ENCODE measurements around the gene PIAS1. TPM values are rescaled to one million over a fixed set of nuclear protein-coding genes. Genes with fewer than 3 reads are reported as not detected.
"Not testable (repeated sequence)": the region's sequence is repeated elsewhere in the genome, so short reads cannot be mapped to it uniquely, and the experiment has no call there.

PIAS1 gene
- polyA plus RNA-seq, 1 donor, result 50.5 TPM

GRCh38 chr15:68114356-68114755 is 60.2 kb downstream of the PIAS1 start:
- no peak for DNase-seq

DNA sequence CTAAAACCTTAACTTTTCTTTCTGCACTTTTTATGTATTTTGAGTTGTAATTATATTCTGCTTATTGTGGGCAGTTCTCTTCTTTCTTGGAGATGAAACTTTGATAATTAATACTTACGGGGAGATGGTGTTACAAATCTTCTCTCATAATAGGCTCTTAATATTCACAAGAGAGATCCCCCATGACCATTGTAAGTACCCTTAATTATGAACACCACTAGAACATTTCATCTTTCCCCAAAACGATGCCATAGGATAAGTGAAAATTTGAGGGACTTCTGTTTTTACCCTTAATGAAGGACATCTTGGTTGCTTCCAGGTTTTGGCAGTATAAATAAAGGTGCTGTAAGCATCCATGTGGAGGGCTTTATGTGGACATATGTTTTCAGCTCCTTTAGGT is 60.7 kb downstream of the PIAS1 start:
- DNase-seq, result no peak

DNA sequence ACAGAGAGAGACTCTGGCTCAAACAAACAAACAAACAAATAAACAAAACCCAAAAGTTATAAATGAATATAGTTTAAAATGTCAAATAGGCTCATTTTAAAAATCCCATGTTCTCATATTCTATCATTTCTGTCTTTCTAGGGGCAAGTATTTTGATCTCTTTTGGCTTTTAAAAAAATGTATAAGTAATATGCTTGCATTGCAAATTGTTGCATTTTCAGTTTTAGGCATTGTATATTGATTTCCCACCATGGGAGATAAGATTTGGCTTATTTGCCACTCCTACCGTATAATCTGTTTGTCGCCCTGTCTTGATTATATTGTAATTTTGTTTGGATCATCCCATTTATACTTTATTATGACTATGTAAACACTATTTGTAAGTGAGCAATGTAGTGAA is 70.6 kb downstream of the PIAS1 start:
- DNase-seq, result no peak

DNA sequence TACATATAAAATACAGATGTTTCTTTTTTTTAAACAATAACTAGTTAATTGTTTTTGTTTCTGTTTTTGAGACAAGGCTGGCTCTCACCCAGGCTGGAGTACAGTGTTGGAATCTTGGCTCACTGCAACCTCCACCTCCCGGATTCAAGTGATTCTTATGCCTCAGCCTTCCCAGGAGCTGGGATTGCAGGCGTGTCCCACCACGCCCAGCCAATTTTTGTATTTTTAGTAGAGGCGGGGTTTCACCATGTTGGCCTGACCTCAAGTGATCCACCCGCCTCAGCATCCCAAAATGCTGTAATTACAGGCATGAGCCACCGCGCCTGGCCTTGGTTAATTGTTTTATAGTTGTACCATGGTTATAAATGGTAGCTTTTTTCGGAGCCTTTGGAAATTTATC is 72.3 kb downstream of the PIAS1 start:
- DNase-seq, result no peak

DNA sequence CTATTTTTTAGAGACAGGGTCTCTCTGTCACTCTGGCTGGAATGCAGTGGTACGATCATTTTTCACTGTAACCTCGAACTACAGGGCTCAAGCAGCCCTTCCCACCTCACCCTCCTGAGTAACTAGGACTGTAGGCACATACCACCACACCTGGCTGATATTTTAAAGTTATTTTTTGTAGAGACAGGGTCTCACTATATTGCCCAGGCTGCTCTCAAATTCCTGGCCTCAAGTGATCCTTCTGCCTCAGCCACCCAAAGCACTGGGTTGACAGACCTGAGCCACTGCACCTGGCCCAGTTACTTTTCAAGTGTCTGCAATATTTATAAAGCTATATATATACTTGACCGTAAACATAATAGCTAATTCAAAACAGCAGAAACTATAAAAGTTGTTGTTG is 75.0 kb downstream of the PIAS1 start:
- no peak for DNase-seq

DNA sequence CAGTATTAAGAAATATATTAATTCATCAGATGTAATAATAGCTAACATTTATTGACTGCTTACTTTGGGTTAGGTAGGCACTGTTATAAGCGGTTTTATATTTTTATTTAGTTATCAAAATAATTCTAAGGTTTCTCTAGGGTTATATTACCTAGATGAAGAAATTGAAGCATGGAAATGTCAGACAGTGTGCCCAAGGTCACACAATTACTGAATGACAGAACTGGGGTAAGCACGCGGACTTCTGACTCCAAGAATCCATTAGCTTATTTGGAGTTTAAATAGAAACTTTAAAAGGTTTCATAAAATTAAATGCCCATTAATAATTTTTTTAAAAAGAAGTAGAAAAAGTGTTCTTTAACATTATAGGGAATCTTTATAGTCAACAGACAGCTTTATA is 76.7 kb downstream of the PIAS1 start:
- DNase-seq, result no peak

DNA sequence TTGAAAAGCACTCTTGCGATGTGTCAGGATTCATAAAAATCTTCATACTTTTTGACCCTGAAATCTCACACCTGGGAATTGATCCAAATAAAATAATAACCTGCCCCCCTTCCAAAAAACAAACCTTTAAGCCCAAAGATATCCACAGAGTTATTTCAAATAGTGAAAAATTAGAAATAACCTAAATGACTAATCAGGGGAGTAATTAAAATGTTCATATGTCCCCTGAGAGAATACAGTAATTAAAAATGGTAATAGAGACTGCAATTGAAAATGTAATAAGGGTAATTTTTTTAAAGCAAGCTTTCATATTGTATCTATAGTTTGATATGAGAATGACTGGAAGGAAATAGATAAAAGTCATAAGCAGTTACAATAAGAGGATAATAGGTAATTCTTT is 83.0 kb downstream of the PIAS1 start:
- no peak for DNase-seq

DNA sequence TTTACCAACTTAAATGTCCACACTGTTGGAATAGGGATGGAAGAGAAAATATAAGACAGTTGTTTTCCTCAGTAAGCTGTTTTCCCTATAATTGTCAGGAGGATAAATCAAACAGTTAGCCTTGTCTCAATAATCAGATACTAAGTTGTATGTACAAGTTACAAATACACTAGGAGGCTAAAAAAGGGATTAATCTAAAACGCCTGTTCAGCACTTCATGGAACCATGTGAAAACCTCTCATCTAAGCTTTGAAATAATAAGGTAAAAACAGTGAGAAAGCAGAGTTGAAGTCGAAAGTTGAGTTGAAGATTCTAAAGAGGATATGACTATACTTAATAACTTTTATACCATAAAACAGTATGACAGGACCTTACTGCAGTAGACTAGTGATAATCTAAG is 89.0 kb downstream of the PIAS1 start:
- DNase-seq, result no peak

- DNase-seq, result no peak
These were observed 89.7 kb downstream of the PIAS1 start for GRCh38 chr15:68143785-68144184.

- DNase-seq, result no peak
These were observed 91.6 kb downstream of the PIAS1 start for GRCh38 chr15:68145706-68146105.

- DNase-seq, result no peak
These were observed 93.9 kb downstream of the PIAS1 start for GRCh38 chr15:68148039-68148438.

DNA sequence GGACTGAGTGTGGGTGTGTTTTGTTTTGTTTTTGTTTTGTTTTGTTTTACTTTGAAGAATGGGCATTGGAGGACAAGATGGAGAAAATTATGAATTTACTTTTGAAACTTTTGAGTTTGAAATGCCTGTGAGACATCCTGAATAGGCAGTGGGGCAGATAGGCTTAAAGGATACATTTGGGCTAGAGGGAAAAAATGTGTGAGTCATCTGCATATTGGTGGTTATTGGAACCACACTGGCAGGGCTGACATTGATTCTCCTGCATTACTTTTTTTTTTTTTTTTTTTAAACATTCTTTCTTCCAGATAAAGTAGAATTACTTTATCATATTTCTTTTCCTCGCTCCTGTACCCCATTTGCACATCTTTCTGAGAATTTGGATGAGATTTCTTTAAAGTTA is 94.9 kb downstream of the PIAS1 start:
- DNase-seq, result no peak

- DNase-seq, result no peak
These were observed 96.1 kb downstream of the PIAS1 start for GRCh38 chr15:68150187-68150586.

DNA sequence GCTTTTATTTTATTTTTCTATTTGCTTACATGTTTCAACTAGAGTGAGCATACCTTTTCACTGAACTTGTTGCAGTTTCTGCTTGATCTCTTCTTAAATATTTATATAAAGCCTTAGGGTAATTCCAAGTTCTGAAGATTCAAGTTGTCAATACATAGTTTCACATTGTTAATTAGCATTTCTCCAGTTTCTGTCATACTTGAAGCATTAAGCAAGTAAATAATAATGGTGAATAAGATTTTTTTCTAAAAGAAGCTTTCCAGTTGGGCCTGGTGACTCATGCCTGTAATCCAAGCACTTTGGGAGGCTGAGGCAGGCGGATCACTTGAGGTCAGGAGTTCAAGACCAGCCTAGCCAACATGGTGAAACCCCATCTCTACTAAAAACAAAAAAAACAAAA is 97.2 kb downstream of the PIAS1 start:
- DNase-seq, result no peak

- DNase-seq, result no peak
These were observed 98.2 kb downstream of the PIAS1 start for GRCh38 chr15:68152342-68152741.

- DNase-seq, result peak; percentile 71
These were observed 100.9 kb downstream of the PIAS1 start for GRCh38 chr15:68154923-68155559.

- no peak for DNase-seq
These were observed 103.0 kb downstream of the PIAS1 start for GRCh38 chr15:68157074-68157473.

DNA sequence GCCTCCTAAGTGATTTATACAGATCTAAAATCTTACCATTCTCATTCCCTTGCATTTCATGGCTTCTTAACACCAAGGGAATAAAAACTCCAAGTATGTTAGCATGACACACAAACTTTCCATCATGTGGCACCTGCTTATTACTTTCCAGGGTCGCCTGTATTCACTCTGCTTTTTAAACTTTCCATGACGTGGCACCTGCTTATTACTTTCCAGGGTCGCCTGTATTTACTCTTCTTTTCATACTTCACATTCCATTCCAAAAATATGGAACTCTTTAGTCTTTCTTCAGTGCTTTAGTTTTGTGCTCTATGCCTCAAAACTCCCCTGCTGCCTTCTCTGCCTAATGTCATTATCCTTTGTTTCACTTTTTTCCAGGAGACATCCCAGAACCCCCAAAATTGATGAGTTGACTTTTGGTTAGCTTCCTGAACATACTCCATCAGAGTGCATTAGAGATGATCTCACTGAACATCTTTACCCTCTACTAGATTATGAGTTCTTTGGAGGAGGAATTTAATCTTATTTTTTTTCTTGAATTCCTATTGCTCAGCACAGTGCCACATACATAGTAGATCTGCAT is 104.0 kb downstream of the PIAS1 start:
- no peak for DNase-seq

- DNase-seq, result no peak
These were observed 109.1 kb downstream of the PIAS1 start for GRCh38 chr15:68163191-68163590.

- no peak for DNase-seq
These were observed 112.7 kb downstream of the PIAS1 start for GRCh38 chr15:68166847-68167246.

DNA sequence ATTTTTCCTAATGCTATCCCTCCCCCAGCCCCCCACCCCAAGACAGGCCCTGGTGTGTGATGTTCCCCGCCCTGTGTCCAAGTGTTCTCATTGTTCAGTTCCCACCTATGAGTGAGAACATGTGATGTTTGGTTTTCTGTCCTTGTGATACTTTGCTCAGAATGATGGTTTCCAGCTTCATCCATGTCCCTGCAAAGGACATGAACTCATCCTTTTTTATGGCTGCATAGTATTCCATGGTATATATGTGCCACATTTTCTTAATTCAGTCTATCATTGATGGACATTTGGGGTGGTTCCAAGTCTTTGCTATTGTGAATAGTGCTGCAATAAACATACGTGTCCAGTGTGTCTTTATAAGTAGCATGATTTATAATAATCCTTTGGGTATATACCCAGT is 117.9 kb downstream of the PIAS1 start:
- DNase-seq, result not testable (repeated sequence)

- no peak for DNase-seq
These were observed 119.0 kb downstream of the PIAS1 start for GRCh38 chr15:68173119-68173518.

- no peak for DNase-seq
These were observed 121.4 kb downstream of the PIAS1 start for GRCh38 chr15:68175526-68175925.

GRCh38 chr15:68176601-68177000 is 122.5 kb downstream of the PIAS1 start:
- no peak for DNase-seq

GRCh38 chr15:68177742-68178141 is 123.6 kb downstream of the PIAS1 start:
- no peak for DNase-seq
